Prostate gland (tissue), 2 donors: ENCODE results near the gene PFKFB3. TPM values are rescaled to one million over a fixed set of nuclear protein-coding genes. Genes with fewer than 3 reads are reported as not detected.

Experiments used
- DNase-seq: peaks from one replicate; pipeline ENCODE4 v3.0.0-alpha.2; 2019; ENCODE audit warnings: low spot score
- H3K27ac ChIP-seq, 2 donors: fragments of 200-600 bp; sonication (generic); 2 replicates each; pipeline ENCODE4 v1.5.1; 2017 to 2019
- H3K27me3 ChIP-seq: fragments of 200-600 bp; sonication (generic); replicated peaks from 2 replicates; pipeline ENCODE4 v1.5.1; 2019; ENCODE audit not compliant: insufficient read depth
- H3K36me3 ChIP-seq, 2 donors: fragments of 200-600 bp; sonication (generic); 1 replicate in 1 of 2; 2 replicates in 1 of 2; pipeline versions ENCODE4 v1.5.1 to v1.8.1; 2017 to 2019
- H3K4me1 ChIP-seq: fragments of 200-600 bp; sonication (generic); replicated peaks from 2 replicates; pipeline ENCODE4 v1.5.1; 2019
- H3K4me3 ChIP-seq, 2 donors: fragments of 200-600 bp; sonication (generic); 2 replicates each; pipeline ENCODE4 v1.5.1; 2017 to 2019
- H3K9me3 ChIP-seq: fragments of 200-600 bp; sonication (generic); 2 replicates; pipeline ENCODE4 v1.5.1; 2017
- POLR2A ChIP-seq: fragments of 450-650 bp; IDR thresholded peaks from one replicate; pipeline ENCODE4 v1.6.1; 2016; ENCODE audit warnings: antibody characterized with exemption, mild to moderate bottlenecking
- POLR2AphosphoS5 ChIP-seq: sonication (generic); formaldehyde crosslinking; IDR thresholded peaks from one replicate; pipeline ENCODE4 v1.6.1; 2017; ENCODE audit warnings: antibody characterized with exemption
- WGBS: methylation state at CpG from one replicate; pipeline ENCODE4 v1.1.5; 2018; 5-methylcytosine and 5-hydroxymethylcytosine counted together
- intact Hi-C: fragments of 100-400 bp; cut with DNase I; formaldehyde crosslinking; loops from one replicate; pipeline ENCODE4 v1.14.2; 2022
- total RNA-seq, 2 donors: library from RNA; depleted of rRNA; stranded (reverse); fragments of >200 nt; gene quantifications; one replicate each; pipeline ENCODE4 v1.1.0, GENCODE V29; 2016
- TF ChIP-seq, protein P1 (sequence below), 4 experiments: fragments of 200-600 bp in 2 of 4; fragments of 450-650 bp in 2 of 4; sonication (generic) in 2 of 4; IDR thresholded peaks; 1 replicate in 3 of 4; 2 replicates in 1 of 4; pipeline ENCODE4 v1.5.1; 2016 to 2019; ENCODE audit warnings: antibody characterized with exemption in 4 of 4, mild to moderate bottlenecking in 2 of 4, moderate library complexity in 2 of 4

PFKFB3 gene
- 10 to 100 TPM; 24.3 to 52.7 TPM for total RNA-seq

DNA sequence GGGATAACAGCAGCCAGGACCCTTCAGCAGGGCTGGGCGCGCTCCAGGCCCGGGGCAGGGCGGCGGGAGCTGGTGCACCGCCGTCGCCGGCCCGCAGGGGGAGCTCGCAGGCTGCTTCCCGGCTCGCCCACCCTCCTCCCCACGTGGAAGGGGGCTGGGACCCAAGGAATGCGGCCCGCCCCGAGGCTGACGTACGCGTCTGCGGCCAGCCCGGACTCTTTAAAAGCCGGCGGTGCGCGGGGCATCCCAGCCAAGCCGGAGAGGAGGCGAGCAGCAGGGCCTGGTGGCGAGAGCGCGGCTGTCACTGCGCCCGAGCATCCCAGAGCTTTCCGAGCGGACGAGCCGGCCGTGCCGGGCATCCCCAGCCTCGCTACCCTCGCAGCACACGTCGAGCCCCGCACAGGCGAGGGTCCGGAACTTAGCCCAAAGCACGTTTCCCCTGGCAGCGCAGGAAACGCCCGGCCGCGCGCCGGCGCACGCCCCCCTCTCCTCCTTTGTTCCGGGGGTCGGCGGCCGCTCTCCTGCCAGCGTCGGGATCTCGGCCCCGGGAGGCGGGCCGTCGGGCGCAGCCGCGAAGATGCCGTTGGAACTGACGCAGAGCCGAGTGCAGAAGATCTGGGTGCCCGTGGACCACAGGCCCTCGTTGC is at the start of gene PFKFB3:
Gene PFKFB3, plus strand, starts transcription at position 249 of the 647 bp plus-strand sequence. Its CDS starts 329 bp downstream, at position 578.
- WGBS = 1% methylated on average over 43 of the region's 75 CpGs
- intact Hi-C loops = loop anchor here (2.0 to 5.0 kb wide), 4 partner anchors 41 to 198 kb away; no protein-coding TSS in a partner anchor
- Histone ChIP-seq H3K36me3 (no peaks in the 10 kb centered on the region), H3K27ac (peak within 1 kb of the TSS; percentile 86 to 90), H3K27me3 (no peaks in the 10 kb centered on the region), H3K4me1 (peaks cover 13% of the 10 kb centered on the region), H3K4me3 (peak within 1 kb of the TSS; percentile 71 to 77), H3K9me3 (no peaks in the 10 kb centered on the region)
- peak; percentile 95 for DNase-seq
- TF ChIP-seq, protein P1, sequence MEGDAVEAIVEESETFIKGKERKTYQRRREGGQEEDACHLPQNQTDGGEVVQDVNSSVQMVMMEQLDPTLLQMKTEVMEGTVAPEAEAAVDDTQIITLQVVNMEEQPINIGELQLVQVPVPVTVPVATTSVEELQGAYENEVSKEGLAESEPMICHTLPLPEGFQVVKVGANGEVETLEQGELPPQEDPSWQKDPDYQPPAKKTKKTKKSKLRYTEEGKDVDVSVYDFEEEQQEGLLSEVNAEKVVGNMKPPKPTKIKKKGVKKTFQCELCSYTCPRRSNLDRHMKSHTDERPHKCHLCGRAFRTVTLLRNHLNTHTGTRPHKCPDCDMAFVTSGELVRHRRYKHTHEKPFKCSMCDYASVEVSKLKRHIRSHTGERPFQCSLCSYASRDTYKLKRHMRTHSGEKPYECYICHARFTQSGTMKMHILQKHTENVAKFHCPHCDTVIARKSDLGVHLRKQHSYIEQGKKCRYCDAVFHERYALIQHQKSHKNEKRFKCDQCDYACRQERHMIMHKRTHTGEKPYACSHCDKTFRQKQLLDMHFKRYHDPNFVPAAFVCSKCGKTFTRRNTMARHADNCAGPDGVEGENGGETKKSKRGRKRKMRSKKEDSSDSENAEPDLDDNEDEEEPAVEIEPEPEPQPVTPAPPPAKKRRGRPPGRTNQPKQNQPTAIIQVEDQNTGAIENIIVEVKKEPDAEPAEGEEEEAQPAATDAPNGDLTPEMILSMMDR (IDR thresholded peaks at IDR 0.05) = peak; percentile 96 to 100 (median 99)
- peak; percentile 99 for TF ChIP-seq POLR2A
- TF ChIP-seq POLR2AphosphoS5 = peak; percentile 98

DNA sequence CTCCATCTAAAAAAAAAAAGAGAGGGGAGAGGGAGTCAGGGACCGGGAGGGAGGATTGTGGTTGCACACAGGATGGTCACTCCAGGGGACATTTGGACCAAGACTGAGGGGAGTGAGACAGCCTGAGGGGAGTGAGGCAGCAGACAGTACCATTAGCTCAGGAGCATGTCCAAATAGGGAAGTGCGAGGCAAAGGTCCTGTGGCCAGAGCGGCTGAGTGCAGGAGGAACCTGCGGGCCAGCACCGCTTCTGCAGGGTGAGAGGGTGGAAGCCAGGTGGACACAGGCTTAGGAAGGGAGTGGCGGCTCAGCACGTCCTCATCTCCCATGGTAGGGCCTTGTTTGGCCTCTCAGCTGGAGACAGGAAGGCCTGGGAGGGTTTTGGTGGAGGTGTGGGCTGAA is 48.9 kb upstream of the PFKFB3 start:
- Histone ChIP-seq H3K36me3 (no peaks in the 10 kb centered on the region), H3K9me3 (no peaks in the 10 kb centered on the region), H3K4me1 (no peaks in the 10 kb centered on the region), H3K4me3 (no peak overlapping the region), H3K27ac (no peak overlapping the region), H3K27me3 (no peaks in the 10 kb centered on the region)
- intact Hi-C loops = no loop called here
- DNase-seq = no peak
- WGBS = 86% methylated on average over 7 of the region's 7 CpGs
- TF ChIP-seq POLR2AphosphoS5 (no peak), POLR2A (no peak)
- TF ChIP-seq, protein P1 (IDR thresholded peaks at IDR 0.05) = no peak

DNA sequence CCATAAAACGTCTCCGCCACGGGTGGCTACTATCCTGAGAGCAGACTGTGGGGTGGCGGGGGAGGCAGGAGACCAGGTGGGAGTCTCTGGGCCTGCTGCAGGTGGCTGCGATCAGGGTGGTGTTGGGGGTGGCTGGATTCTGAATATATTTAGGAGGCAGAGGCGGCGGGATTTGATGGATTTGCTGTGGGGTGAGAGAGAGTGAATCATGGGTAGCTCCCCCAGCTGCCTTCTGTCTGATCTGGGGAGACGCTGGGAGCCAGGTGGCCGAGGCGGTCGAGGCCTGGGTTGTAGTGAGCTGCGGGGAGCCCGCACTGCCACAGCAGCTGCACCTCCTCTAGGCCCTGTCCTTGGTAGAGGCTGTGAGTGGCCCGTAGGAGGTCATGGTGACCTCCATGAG is 48.2 kb upstream of the PFKFB3 start:
- H3K4me3 ChIP-seq = no peak overlapping the region
- H3K9me3 ChIP-seq = no peaks in the 10 kb centered on the region
- H3K36me3 ChIP-seq = no peaks in the 10 kb centered on the region
- intact Hi-C loops = no loop called here
- WGBS = 92% methylated on average over 14 of the region's 14 CpGs
- TF ChIP-seq, protein P1 (IDR thresholded peaks at IDR 0.05) = no peak
- TF ChIP-seq POLR2AphosphoS5 (no peak), POLR2A (no peak)
- no peak overlapping the region for H3K27ac ChIP-seq
- no peaks in the 10 kb centered on the region for H3K4me1 ChIP-seq
- no peaks in the 10 kb centered on the region for H3K27me3 ChIP-seq
- DNase-seq = no peak

- DNase-seq = no peak
- 93% methylated on average over 7 of the region's 7 CpGs for WGBS
- no peak overlapping the region for H3K4me3 ChIP-seq
- H3K36me3 ChIP-seq = no peaks in the 10 kb centered on the region
- no peak overlapping the region for H3K27ac ChIP-seq
- H3K9me3 ChIP-seq = no peaks in the 10 kb centered on the region
- intact Hi-C loops = no loop called here
- H3K27me3 ChIP-seq = no peaks in the 10 kb centered on the region
- TF ChIP-seq POLR2A (no peak), POLR2AphosphoS5 (no peak)
- TF ChIP-seq, protein P1 (IDR thresholded peaks at IDR 0.05) = no peak
- no peaks in the 10 kb centered on the region for H3K4me1 ChIP-seq
Observed at GRCh38 chr10:6158276-6158675, 44.5 kb upstream of the PFKFB3 start.

- Histone ChIP-seq H3K4me3 (no peak overlapping the region), H3K27me3 (no peaks in the 10 kb centered on the region), H3K36me3 (no peaks in the 10 kb centered on the region), H3K4me1 (no peaks in the 10 kb centered on the region), H3K9me3 (no peaks in the 10 kb centered on the region), H3K27ac (no peak overlapping the region)
- no peak for DNase-seq
- intact Hi-C loops = loop anchor here (5.0 kb wide), 1 partner anchor 40 kb away; the partner anchor contains the start of gene PFKFB3
- TF ChIP-seq POLR2AphosphoS5 (no peak), POLR2A (no peak)
- TF ChIP-seq, protein P1 (IDR thresholded peaks at IDR 0.05) = no peak
- WGBS = 71% methylated on average over 3 of the region's 3 CpGs
Observed at GRCh38 chr10:6161921-6162320, 40.8 kb upstream of the PFKFB3 start.
